Regular cardiac myocyte (primary cell): Measurements from ENCODE around the gene B4GALT1. TPM values are rescaled to one million over a fixed set of nuclear protein-coding genes. Genes with fewer than 3 reads are reported as not detected.

Experiments used
- total RNA-seq: library from RNA; depleted of rRNA; stranded (reverse); fragments of >200 nt; gene quantifications from 2 replicates; pipeline ENCODE4 v1.2.3, GENCODE V29; 2014

B4GALT1 gene
- 37.2 and 51.6 TPM in 2 replicates for total RNA-seq

GRCh38 chr9:33167084-33167971, at the start of gene B4GALT1:
Gene B4GALT1, minus strand, starts transcription at chr9:33167336. Its CDS starts 167 bp downstream, at chr9:33167169.

GRCh38 chr9:33076046-33077004, 90.8 kb downstream of the B4GALT1 start, which contains the start of gene SMU1:
Gene SMU1, minus strand, starts transcription at chr9:33076674. Its CDS starts 66 bp downstream, at chr9:33076608.

Other genes starting within 250 kb of the B4GALT1 start
- gene APTX, start 165.7 kb downstream of the B4GALT1 start, total RNA-seq: 36.4 and 53.5 TPM in 2 replicates
- 95.8 and 216 TPM in 2 replicates for gene DNAJA1, start 142.1 kb downstream of the B4GALT1 start, total RNA-seq
- gene SMU1, start 90.7 kb downstream of the B4GALT1 start, total RNA-seq: 35.8 and 42.2 TPM in 2 replicates
- gene SPINK4, start 72.8 kb upstream of the B4GALT1 start, total RNA-seq: not detected in 2 replicates
- gene BAG1, start 97.4 kb upstream of the B4GALT1 start, total RNA-seq: 14.0 and 19.2 TPM in 2 replicates
- 129 and 156 TPM in 2 replicates for gene CHMP5, start 97.7 kb upstream of the B4GALT1 start, total RNA-seq
- gene NFX1, start 123.2 kb upstream of the B4GALT1 start, total RNA-seq: 18.6 and 19.4 TPM in 2 replicates
- gene AQP7, start 235.2 kb upstream of the B4GALT1 start, total RNA-seq: 0.19 TPM in 1 of 2 replicates, not detected in the other